Fibroblast of skin of back (primary cell): Measurements from ENCODE around the gene GARIN5B.

Experiments
- DNase-seq: peaks from one replicate; pipeline ENCODE4 v3.0.0-alpha.2; 2013

GARIN5B gene

GRCh38 chr19:55389386-55390317 is 26.6 kb upstream of the GARIN5B start:
- no peak for DNase-seq

- no peak for DNase-seq
Measured at GRCh38 chr19:55387736-55388497, 24.9 kb upstream of the GARIN5B start.

GRCh38 chr19:55386493-55386971 is 23.5 kb upstream of the GARIN5B start:
- DNase-seq: no peak

DNA sequence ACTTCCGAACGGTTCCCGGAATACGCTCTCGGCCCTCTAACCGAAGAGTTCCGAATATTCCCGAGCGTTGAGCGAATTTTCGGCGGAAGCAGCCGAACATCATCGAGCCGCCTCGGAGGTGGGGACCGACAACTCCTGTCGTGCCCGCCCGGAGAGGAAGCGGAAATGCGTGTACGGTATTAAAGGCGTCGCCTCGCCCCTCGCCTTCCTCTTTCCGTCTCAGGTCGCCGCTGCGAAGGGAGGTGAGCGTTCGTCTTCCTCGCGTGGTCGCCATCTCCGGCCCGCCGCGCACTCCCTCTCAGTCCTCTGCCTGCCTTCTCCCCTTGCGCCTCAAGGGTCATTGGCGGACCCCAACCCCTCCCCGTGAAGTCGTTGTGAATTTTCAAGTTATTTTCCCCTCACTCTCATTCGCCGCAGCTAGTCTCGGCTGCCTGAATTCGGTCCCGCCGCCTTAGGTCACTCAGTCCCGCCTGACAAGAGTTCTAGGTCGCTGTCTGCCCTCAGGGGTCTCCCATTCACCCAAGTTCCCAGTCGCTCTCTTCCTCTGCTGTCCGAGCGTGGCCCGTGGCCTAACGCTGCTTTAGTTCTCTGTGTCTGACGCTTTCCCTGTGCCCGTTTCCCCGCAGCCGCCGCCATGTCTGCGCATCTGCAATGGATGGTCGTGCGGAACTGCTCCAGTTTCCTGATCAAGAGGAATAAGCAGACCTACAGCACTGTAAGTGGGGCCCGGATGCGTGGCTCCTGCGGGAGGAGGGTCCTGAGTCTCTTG is 22.8 kb upstream of the GARIN5B start, which contains the start of gene RPL28:
Gene RPL28 (plus strand): TSS at position 209 of the 769 bp plus-strand sequence. CDS start 426 bp downstream, at position 635.
- peak; percentile 97 for DNase-seq

- DNase-seq: peak; percentile 95
Measured at GRCh38 chr19:55384920-55385723, 22.1 kb upstream of the GARIN5B start.

DNA sequence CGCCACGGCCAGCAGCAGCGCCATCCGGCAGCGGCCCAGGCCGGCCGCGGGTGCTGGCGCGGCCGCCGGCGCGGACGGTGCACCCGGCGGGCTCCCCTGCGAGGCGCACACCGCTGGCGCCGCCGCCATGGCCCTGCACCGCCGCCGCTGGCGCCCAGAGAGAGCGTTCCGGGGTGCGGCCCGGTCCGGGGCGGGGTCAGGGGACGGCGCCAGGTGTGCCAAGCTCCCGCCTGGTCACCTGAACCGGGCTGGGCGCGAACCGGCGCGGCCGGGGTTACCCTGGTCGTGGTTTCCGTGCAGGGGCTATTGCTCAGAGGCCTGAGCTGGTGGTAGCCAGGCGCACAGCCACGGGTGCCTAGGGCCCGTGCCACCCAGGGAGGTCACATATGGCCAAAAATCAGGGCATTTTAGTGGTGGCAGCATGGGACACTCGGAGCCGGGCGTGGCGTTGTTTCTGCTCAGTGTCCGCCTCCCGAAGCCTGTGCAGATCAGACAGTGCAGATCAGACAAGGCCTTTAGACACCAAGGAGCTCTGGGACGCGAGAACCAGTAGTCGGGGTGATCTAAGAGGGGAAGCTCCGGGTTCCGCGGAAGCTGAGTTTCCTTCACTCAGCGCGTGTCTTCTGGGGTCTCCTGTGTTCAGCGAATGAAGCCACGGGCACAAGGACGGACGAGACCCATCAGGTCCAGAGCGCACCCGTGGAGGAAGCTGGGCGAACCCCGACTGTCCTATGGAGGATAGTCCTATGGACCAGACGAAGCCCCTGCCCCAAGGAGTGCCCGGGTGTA is 21.3 kb upstream of the GARIN5B start, which contains the start of gene TMEM238:
Gene TMEM238 (minus strand): TSS at position 162 of the 789 bp plus-strand sequence. CDS start 33 bp downstream, at position 129.
- DNase-seq: no peak

DNA sequence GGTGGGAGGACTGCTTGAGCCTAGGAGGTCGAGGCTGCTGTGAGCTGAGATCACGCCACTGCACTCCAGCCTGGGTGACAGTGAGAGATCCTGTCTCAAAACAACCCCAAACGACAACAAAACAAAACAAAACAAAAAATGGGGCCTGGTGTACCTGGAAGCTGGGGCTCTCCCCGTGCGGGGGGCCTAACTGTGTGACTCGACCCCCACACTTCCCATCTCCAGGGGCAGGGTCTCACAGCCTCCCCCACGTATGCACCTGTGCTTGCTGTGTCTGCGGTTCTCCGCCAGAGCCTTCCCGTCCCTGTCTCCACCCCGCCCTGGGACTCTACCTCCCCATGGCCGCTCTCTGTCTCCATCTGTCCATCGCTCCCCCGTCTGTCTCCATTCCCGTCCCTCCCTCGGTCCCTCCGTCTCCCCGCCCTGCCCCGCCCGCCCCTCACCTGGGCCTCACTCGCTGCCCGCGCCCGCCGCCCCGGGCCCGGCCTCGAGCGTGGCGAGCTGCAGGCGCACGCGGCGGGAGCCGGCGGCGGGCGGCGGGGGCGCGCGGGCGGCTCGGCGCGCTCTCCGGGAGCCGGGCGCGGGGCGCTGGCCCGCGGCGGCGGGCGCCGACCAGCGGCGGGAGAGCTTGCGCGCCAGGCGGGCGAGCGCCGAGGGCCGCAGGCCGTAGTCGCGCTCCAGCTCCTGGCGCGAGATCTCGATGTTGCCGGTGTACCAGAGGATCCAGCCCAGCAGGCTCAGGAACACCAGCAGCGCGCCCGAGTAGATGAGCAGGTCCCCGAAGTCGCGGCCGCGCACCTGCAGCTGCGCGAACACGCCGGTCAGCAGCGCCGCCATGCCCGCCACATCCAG is 20.4 kb upstream of the GARIN5B start:
- DNase-seq: peak; percentile 71

GRCh38 chr19:55382522-55383054 is 19.5 kb upstream of the GARIN5B start:
- no peak for DNase-seq

GRCh38 chr19:55382013-55382412 is 19.0 kb upstream of the GARIN5B start:
- DNase-seq: no peak

GRCh38 chr19:55379174-55379573 is 16.1 kb upstream of the GARIN5B start:
- no peak for DNase-seq

GRCh38 chr19:55377356-55378131 is 14.5 kb upstream of the GARIN5B start:
- DNase-seq: no peak

DNA sequence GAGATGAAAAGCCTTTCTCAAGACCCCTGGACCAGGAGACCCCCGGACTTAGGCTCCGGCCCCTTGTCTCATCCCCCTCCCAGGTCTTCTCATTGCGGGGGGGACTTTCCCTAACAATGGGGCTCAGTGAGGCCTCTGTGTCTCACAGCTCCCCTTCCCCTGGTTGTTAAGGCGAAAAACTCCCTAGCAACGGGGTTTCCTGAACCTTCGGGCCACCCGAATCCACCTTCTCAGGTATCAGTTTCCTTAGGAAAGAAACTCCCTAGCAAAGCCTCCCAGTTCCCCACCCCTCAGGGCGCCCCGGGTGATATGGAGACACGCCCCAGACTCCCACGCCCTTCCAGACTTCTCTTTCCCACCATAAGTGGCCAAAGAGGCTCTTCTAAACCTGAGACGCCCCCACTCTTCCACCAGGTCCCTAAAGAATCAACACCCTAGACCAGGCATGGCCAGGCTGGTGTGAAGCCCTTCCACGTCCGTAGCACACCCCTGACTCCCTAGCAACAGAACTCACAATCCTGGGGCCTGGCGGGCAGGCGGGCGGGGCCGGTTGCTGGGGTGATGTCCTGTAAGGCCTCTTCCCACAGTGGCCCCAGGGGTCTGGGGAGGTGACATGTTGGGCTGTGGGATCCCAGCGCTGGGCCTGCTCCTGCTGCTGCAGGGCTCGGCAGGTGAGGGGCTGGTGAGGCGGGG is 13.3 kb upstream of the GARIN5B start, which contains the start of gene TMEM190:
Gene TMEM190 (plus strand): TSS at position 586 of the 693 bp plus-strand sequence. CDS start 28 bp downstream, at position 614.
- no peak for DNase-seq

DNA sequence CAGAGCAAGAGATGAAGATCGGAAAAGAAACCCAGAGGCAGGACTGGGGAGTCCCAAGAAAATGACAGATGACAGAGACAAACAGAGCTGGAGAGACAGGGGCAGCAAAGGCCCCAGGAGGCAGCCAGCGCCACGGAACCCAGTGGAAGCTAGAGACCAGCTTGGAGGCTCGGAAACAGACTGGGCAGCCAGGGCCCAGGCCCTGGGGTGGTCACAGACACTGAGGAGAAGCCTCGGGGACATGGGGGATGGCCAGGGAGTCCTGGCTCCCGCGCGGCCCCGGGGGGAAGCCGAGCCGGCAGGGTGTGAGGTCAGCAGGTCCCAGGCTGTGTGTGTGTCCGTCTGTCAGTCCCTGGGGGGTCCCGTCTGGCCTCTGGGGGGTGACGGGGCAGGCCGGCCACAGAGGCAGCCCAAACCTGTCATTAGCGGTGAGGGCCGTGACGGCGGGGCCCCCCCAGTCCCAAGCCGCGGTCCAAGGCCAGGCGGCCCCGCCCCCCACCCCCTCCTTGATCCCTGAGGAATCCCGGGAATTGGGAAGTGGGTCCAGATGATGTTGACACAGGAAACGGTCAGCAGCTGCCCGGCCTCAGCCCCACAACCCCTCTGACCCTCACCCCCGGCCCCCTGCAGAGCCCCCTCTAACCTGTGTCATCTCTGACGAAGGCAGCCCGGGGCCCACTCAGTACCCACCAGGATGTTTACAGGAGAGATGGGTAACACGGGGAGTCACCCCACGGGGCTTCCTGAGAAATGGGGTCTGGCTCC is 11.1 kb upstream of the GARIN5B start:
- DNase-seq: peak; percentile 50

DNA sequence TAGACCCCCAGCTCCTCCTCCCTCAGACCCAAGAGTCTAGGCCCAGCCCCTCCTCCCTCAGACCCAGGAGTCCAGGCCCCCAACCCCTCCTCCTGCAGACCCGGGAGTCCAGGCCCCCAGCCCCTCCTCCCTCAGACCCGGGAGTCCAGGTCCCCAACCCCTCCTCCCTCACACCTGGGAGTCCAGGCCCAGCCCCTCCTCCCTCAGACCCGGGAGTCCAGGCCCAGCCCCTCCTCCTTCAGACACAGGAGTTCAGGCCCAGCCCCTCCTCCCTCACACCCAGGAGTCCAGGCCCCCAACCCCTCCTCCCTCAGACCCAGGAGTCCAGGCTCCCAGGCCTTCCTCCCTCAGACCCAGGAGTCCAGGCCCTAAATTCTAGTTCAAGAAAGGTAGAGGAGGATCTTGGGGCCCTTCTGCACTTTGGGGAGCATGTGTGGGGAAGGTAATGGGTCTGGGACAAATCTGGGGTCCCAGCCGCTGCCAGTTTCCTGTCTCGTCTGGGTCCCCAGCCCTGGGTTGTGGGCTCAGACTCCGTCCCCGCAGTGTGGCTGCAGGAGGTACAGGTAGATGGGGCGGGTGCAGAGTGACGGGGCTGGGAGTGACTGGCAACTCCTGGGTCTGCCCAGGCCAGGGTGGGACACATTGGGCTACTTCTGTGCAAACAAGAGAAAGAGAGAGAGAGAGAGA is 10.4 kb upstream of the GARIN5B start:
- no peak for DNase-seq

- peak; percentile 79 for DNase-seq
Measured at GRCh38 chr19:55372316-55373081, 9.4 kb upstream of the GARIN5B start.
